Measurements from ENCODE around the gene ADAMTSL2.

Gene ADAMTSL2

GRCh38 chr9:133496861-133497842 lies 37.4 kb upstream of the ADAMTSL2 start:
- H3K27ac ChIP-seq = no peak overlapping the region
- TF ChIP-seq CTCF (conservative IDR thresholded peaks at IDR 0.05) (no peak), ZFX (IDR thresholded peaks at IDR 0.05) (no peak)

GRCh38 chr9:133499132-133499891 lies 35.2 kb upstream of the ADAMTSL2 start:
- no peak for TF ChIP-seq CTCF (conservative IDR thresholded peaks at IDR 0.05)
- no peak overlapping the region for H3K27ac ChIP-seq

- TF ChIP-seq CTCF (conservative IDR thresholded peaks at IDR 0.05) = no peak
- TF ChIP-seq ZFX (IDR thresholded peaks at IDR 0.05) = no peak
Observed at GRCh38 chr9:133499892-133500270, 34.6 kb upstream of the ADAMTSL2 start.

GRCh38 chr9:133502112-133502511 lies 32.4 kb upstream of the ADAMTSL2 start:
- H3K27ac ChIP-seq = no peak overlapping the region
- no peak for TF ChIP-seq ZFX (IDR thresholded peaks at IDR 0.05)
- TF ChIP-seq CTCF (conservative IDR thresholded peaks at IDR 0.05) = no peak

More at GRCh38 chr9:133499892-133500270, 34.6 kb upstream of the ADAMTSL2 start:
- H3K27ac ChIP-seq = no peak overlapping the region

GRCh38 chr9:133505186-133505830 lies 29.2 kb upstream of the ADAMTSL2 start:
- H3K27ac ChIP-seq = no peak overlapping the region
- TF ChIP-seq CTCF (conservative IDR thresholded peaks at IDR 0.05) (no peak), ZFX (IDR thresholded peaks at IDR 0.05) (no peak)

GRCh38 chr9:133505901-133506652 lies 28.4 kb upstream of the ADAMTSL2 start:
- TF ChIP-seq ZFX (IDR thresholded peaks at IDR 0.05) = no peak
- TF ChIP-seq CTCF (conservative IDR thresholded peaks at IDR 0.05) = no peak
- H3K27ac ChIP-seq = no peak overlapping the region
